Calu3 (cell line): ENCODE measurements around the gene KRT24. TPM values are rescaled to one million over a fixed set of nuclear protein-coding genes. Genes with fewer than 3 reads are reported as not detected.
A peak's percentile ranks its signal among the peaks of the same experiment; 100 is the strongest.

Source experiments
- BruUV-seq: library from RNA; stranded (reverse); fragments of 400-500 nt; replicated peaks from 2 replicates; lab custom pipeline; 2021; lab: Mats Ljungman, UMichigan
- CTCF ChIA-PET: fragments of 300-600 bp; sonication (Branson Sonifier 250); formaldehyde crosslinking; loops from one replicate; lab custom pipeline; 2022; ENCODE audit warnings: antibody characterized with exemption; lab: Charles Lee
- DNase-seq: peaks from one replicate; pipeline ENCODE4 v3.0.0; 2022
- H3K27ac Mint-ChIP-seq: one replicate; pipeline ENCODE4 v1.8.0; 2022; ENCODE audit warnings: mixed read lengths; ENCODE audit not compliant: unreplicated experiment
- H3K27me3 Mint-ChIP-seq: one replicate; pipeline ENCODE4 v1.8.0; 2022; ENCODE audit warnings: mixed read lengths; ENCODE audit not compliant: unreplicated experiment
- H3K36me3 Mint-ChIP-seq: one replicate; pipeline ENCODE4 v1.8.0; 2022; ENCODE audit warnings: mild to moderate bottlenecking, moderate library complexity, mixed read lengths; ENCODE audit not compliant: insufficient read depth, unreplicated experiment
- H3K4me1 Mint-ChIP-seq: one replicate; pipeline ENCODE4 v1.8.0; 2022; ENCODE audit warnings: mild to moderate bottlenecking, low read depth, mixed read lengths; ENCODE audit not compliant: unreplicated experiment
- H3K4me3 Mint-ChIP-seq: one replicate; pipeline ENCODE4 v1.8.0; 2022; ENCODE audit warnings: mild to moderate bottlenecking, low read depth, moderate library complexity, mixed read lengths; ENCODE audit not compliant: unreplicated experiment
- H3K9me3 Mint-ChIP-seq: one replicate; pipeline ENCODE4 v1.8.0; 2022; ENCODE audit warnings: low read depth, mixed read lengths; ENCODE audit not compliant: unreplicated experiment
- intact Hi-C: fragments of 100-400 bp; cut with micrococcal nuclease; formaldehyde crosslinking; loops from one replicate; pipeline ENCODE4 v1.10.0; 2022; ENCODE audit not compliant: unreplicated experiment
- total RNA-seq: library from RNA; stranded (reverse); gene quantifications from 2 replicates; pipeline ENCODE4 v1.2.3, GENCODE V29; 2022
- TF ChIP-seq, protein P1 (sequence below): fragments of 200-600 bp; IDR thresholded peaks from one replicate; pipeline ENCODE4 v1.8.0; 2022; ENCODE audit warnings: antibody characterized with exemption; ENCODE audit not compliant: unreplicated experiment

The KRT24 gene
- total RNA-seq, 1 experiment from 2014 or later = 2.0 TPM

DNA sequence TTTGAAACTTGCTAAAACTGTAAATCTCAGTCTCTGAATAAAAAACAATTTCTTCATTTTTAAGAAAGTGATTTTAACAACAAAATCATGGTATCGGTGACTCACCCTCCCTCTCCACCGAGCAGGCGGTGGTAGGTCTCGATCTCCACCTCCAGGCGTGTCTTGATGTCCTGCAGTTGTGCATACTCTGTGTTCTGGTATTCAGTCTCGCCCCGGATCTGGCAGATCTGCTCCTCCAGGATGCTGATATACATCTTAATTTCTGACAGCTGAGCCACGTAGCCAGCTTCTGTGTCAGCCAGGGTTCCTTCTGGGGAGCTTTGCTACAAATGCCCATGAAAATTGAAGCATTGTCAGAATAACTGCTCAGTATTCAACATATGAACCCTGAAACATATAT lies 15.4 kb upstream of the KRT24 start:
- TF ChIP-seq, protein P1, sequence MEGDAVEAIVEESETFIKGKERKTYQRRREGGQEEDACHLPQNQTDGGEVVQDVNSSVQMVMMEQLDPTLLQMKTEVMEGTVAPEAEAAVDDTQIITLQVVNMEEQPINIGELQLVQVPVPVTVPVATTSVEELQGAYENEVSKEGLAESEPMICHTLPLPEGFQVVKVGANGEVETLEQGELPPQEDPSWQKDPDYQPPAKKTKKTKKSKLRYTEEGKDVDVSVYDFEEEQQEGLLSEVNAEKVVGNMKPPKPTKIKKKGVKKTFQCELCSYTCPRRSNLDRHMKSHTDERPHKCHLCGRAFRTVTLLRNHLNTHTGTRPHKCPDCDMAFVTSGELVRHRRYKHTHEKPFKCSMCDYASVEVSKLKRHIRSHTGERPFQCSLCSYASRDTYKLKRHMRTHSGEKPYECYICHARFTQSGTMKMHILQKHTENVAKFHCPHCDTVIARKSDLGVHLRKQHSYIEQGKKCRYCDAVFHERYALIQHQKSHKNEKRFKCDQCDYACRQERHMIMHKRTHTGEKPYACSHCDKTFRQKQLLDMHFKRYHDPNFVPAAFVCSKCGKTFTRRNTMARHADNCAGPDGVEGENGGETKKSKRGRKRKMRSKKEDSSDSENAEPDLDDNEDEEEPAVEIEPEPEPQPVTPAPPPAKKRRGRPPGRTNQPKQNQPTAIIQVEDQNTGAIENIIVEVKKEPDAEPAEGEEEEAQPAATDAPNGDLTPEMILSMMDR = no peak
- CTCF ChIA-PET = interaction anchor here (0.6 to 3.6 kb wide), 18 partner anchors 10 to 1013 kb away, joined by 3 to 15 read pairs (median 4); no protein-coding TSS in a partner anchor
- peaks cover 68% of the 10 kb centered on the region for H3K27me3 Mint-ChIP-seq
- H3K4me3 Mint-ChIP-seq = no peak overlapping the region
- H3K27ac Mint-ChIP-seq = no peak overlapping the region
- peaks cover 22% of the 10 kb centered on the region for H3K4me1 Mint-ChIP-seq
- H3K36me3 Mint-ChIP-seq = peaks cover 16% of the 10 kb centered on the region
- BruUV-seq = no TSS peak
- intact Hi-C loops = loop anchor here (10.0 kb wide), 1 partner anchor 314 kb away; no protein-coding TSS in a partner anchor
- peak; percentile 60 for DNase-seq
- no peaks in the 10 kb centered on the region for H3K9me3 Mint-ChIP-seq

GRCh38 chr17:40717776-40718175 lies 14.2 kb upstream of the KRT24 start:
- intact Hi-C loops = loop anchor here (10.0 kb wide), 1 partner anchor 313 kb away; no protein-coding TSS in a partner anchor
- Mint-ChIP-seq H3K4me1 (peaks cover 17% of the 10 kb centered on the region), H3K4me3 (no peak overlapping the region), H3K36me3 (peaks cover 16% of the 10 kb centered on the region), H3K27me3 (peaks cover 59% of the 10 kb centered on the region), H3K9me3 (no peaks in the 10 kb centered on the region), H3K27ac (no peak overlapping the region)
- TF ChIP-seq, protein P1 = no peak
- DNase-seq = no peak
- BruUV-seq = no TSS peak
- CTCF ChIA-PET = interaction anchor here (0.8 to 3.6 kb wide), 9 partner anchors 12 to 205 kb away, joined by 3 to 15 read pairs (median 4); no protein-coding TSS in a partner anchor

- Mint-ChIP-seq H3K4me1 (no peaks in the 10 kb centered on the region), H3K9me3 (no peaks in the 10 kb centered on the region), H3K27me3 (peaks cover 60% of the 10 kb centered on the region), H3K27ac (no peak overlapping the region), H3K4me3 (no peak overlapping the region), H3K36me3 (no peaks in the 10 kb centered on the region)
- no TSS peak for BruUV-seq
- TF ChIP-seq, protein P1 = peak; percentile 66
- DNase-seq = no peak
- intact Hi-C loops = loop anchor here (1.0 to 10.0 kb wide), 2 partner anchors 310 to 513 kb away; no protein-coding TSS in a partner anchor
- CTCF ChIA-PET = interaction anchor here (1.2 to 1.4 kb wide), 3 partner anchors 18 to 431 kb away, joined by 3 to 4 read pairs (median 3); no protein-coding TSS in a partner anchor
Measured at GRCh38 chr17:40714473-40714872, 10.9 kb upstream of the KRT24 start.

- Mint-ChIP-seq H3K27me3 (peaks cover 14% of the 10 kb centered on the region), H3K36me3 (no peaks in the 10 kb centered on the region), H3K27ac (peak overlapping the region; percentile 14), H3K9me3 (no peaks in the 10 kb centered on the region), H3K4me3 (no peak overlapping the region), H3K4me1 (peaks cover 36% of the 10 kb centered on the region)
- TF ChIP-seq, protein P1 = no peak
- peak; percentile 92 for DNase-seq
- intact Hi-C loops = no loop called here
- no TSS peak for BruUV-seq
- CTCF ChIA-PET = interaction anchor here (0.5 to 9.8 kb wide), 21 partner anchors 11 to 1089 kb away, joined by 3 to 205 read pairs (median 4); no protein-coding TSS in a partner anchor
Measured at GRCh38 chr17:40707745-40708144, 4.2 kb upstream of the KRT24 start.
